Spleen (tissue), 11 donors: Measurements from ENCODE around the gene TBC1D10B. TPM values are rescaled to one million over a fixed set of nuclear protein-coding genes. Genes with fewer than 3 reads are reported as not detected.
A peak's percentile ranks its signal among the peaks of the same experiment; 100 is the strongest.

Source experiments
- DNase-seq: peaks from one replicate; pipeline ENCODE4 v3.0.0-alpha.2; 2020
- H3K27ac ChIP-seq, 8 donors: fragments of 200-600 bp; sonication (generic) in 7 of 8; 1 replicate in 4 of 8; 2 replicates in 4 of 8; pipeline versions ENCODE4 v1.5.0 to v1.8.0; 2016 to 2021; ENCODE audit warnings: inconsistent platforms in 4 of 8, mild to moderate bottlenecking in 4 of 8, moderate library complexity in 1 of 8
- H3K27me3 ChIP-seq, 7 donors: fragments of 200-600 bp; sonication (generic) in 6 of 7; replicated peaks in 1 of 7; 1 replicate in 4 of 7; 2 replicates in 3 of 7; pipeline versions ENCODE4 v1.5.0 to v1.8.0; 2016 to 2021; ENCODE audit warnings: inconsistent platforms in 3 of 7, mild to moderate bottlenecking in 1 of 7
- H3K36me3 ChIP-seq, 6 donors: fragments of 200-600 bp; sonication (generic) in 5 of 6; 1 replicate in 4 of 6; 2 replicates in 2 of 6; pipeline versions ENCODE4 v1.5.0 to v1.8.0; 2016 to 2021; ENCODE audit warnings: inconsistent platforms in 2 of 6
- H3K4me1 ChIP-seq, 6 donors: fragments of 200-600 bp; sonication (generic) in 5 of 6; 1 replicate in 3 of 6; 2 replicates in 3 of 6; pipeline versions ENCODE4 v1.5.0 to v1.8.0; 2016 to 2021; ENCODE audit warnings: inconsistent platforms in 3 of 6
- H3K4me3 ChIP-seq, 8 donors: fragments of 200-600 bp; sonication (generic) in 7 of 8; 1 replicate in 4 of 8; 2 replicates in 4 of 8; pipeline versions ENCODE4 v1.5.0 to v1.8.0; 2016 to 2021; ENCODE audit warnings: inconsistent platforms in 4 of 8, mild to moderate bottlenecking in 4 of 8, moderate library complexity in 2 of 8
- H3K9me3 ChIP-seq, 8 donors: fragments of 200-600 bp; sonication (generic) in 7 of 8; 1 replicate in 4 of 8; 2 replicates in 4 of 8; pipeline versions ENCODE4 v1.5.0 to v1.8.0; 2016 to 2021; ENCODE audit warnings: inconsistent platforms in 4 of 8
- CTCF ChIP-seq, 11 experiments: fragments of 200-600 bp in 7 of 11; fragments of 450-650 bp in 4 of 11; sonication (generic) in 4 of 11; IDR thresholded peaks in 8 of 11; conservative IDR thresholded peaks in 3 of 11; 1 replicate in 7 of 11; 2 replicates in 4 of 11; pipeline versions ENCODE4 v1.4.0 to v1.8.0; 2016 to 2021; ENCODE audit warnings: antibody characterized with exemption in 11 of 11, inconsistent platforms in 4 of 11, mild to moderate bottlenecking in 1 of 11
- POLR2A ChIP-seq, 3 donors: fragments of 450-650 bp; IDR thresholded peaks; one replicate each; pipeline ENCODE4 v1.5.1; 2017; ENCODE audit warnings: antibody characterized with exemption in 3 of 3, mild to moderate bottlenecking in 1 of 3
- POLR2AphosphoS5 ChIP-seq, 3 donors: sonication (generic); formaldehyde crosslinking; IDR thresholded peaks; one replicate each; pipeline ENCODE4 v1.5.1; 2017; ENCODE audit warnings: antibody characterized with exemption in 3 of 3
- WGBS, 5 donors: extraction: QIAGEN DNeasy Blood & Tissue Kit in 3 of 5; methylation state at CpG; one replicate each; pipeline versions ENCODE4 v1.1.5 to v1.1.7; 2013 to 2018; 5-methylcytosine and 5-hydroxymethylcytosine counted together
- intact Hi-C: fragments of 100-400 bp; cut with DNase I; formaldehyde crosslinking; loops from one replicate; pipeline ENCODE4 v1.15.0; 2023; ENCODE audit warnings: low total_unique reads
- polyA plus RNA-seq, 3 donors: library from polyadenylated mRNA; stranded (reverse); fragments of 200-250 nt; gene quantifications; one replicate each; pipeline ENCODE4 v1.2.1, GENCODE V29; 2013
- total RNA-seq, 7 donors: library from RNA; depleted of rRNA in 3 of 7; stranded (reverse); fragments of >200 nt in 3 of 7; fragmentation: NEBNext Ultra II Directional in 4 of 7; extraction: Animal tissue kit (Norgen Biotek cat#: 25700) in 4 of 7; gene quantifications; one replicate each; pipeline versions ENCODE4 v1.1.0 to v1.2.1, GENCODE V29; 2016 to 2021
- donor health status: healthy with polysubstance abuse.
- donor health status: DM: no; HTN: no; CAD: no; lungs with moderate emphysema.
- donor health status: DM: no; HTN: no; CAD: no.
- donor health status: Bipolar disorder and iron deficiency.
- donor health status: healthy.
- donor health status: DM: no; HTN: no; CAD: no.
- donor health status: DM: yes; HTN: yes; CAD: no.

The TBC1D10B gene
- total and polyA plus RNA-seq, 10 donors, result 17.3 to 50.4 (median 40.3) TPM

GRCh38 chr16:30369091-30369937 lies 980 bp downstream of the TBC1D10B start:
- no peaks in the 10 kb centered on the region for H3K9me3 ChIP-seq
- intact Hi-C loops, result no loop called here
- H3K4me1 ChIP-seq, result peaks cover 20 to 63% (median 44%) of the 10 kb centered on the region in 6 donors
- peaks cover 0 to 32% (median 15%) of the 10 kb centered on the region in 6 donors for H3K36me3 ChIP-seq
- peak overlapping the region; percentile 63 to 97 (median 80) for H3K4me3 ChIP-seq
- DNase-seq, result peak; percentile 91
- peak overlapping the region; percentile 53 to 96 (median 84) for H3K27ac ChIP-seq
- WGBS, 5 donors, result 1 to 3% (median 2%) methylated on average over 24 to 45 of the region's 45 CpGs
- TF ChIP-seq POLR2AphosphoS5 (IDR thresholded peaks at IDR 0.05), result peak in 1 of 3 donors; percentile 33
- no peak for TF ChIP-seq CTCF (IDR thresholded peaks at IDR 0.05 in 8 of 11, conservative IDR thresholded peaks at IDR 0.05 in 3 of 11)
- TF ChIP-seq POLR2A (IDR thresholded peaks at IDR 0.05), result no peak
- no peaks in the 10 kb centered on the region for H3K27me3 ChIP-seq

- H3K4me1 ChIP-seq, result peaks cover 20 to 63% (median 44%) of the 10 kb centered on the region in 6 donors
- no peak for DNase-seq
- intact Hi-C loops, result no loop called here
- 1 to 8% (median 5%) methylated on average over 4 of the region's 4 CpGs for WGBS, 5 donors
- H3K27ac ChIP-seq, result peak overlapping the region in 7 of 8 donors; percentile 63 to 96 (median 87)
- TF ChIP-seq CTCF (IDR thresholded peaks at IDR 0.05 in 8 of 11, conservative IDR thresholded peaks at IDR 0.05 in 3 of 11) (no peak), POLR2AphosphoS5 (IDR thresholded peaks at IDR 0.05) (no peak), POLR2A (IDR thresholded peaks at IDR 0.05) (no peak)
- H3K9me3 ChIP-seq, result no peaks in the 10 kb centered on the region
- H3K36me3 ChIP-seq, result peaks cover 0 to 37% (median 18%) of the 10 kb centered on the region in 6 donors
- H3K4me3 ChIP-seq, result peak overlapping the region; percentile 63 to 97 (median 80)
- H3K27me3 ChIP-seq, result no peaks in the 10 kb centered on the region
Measured at GRCh38 chr16:30368792-30369090, 1.6 kb downstream of the TBC1D10B start.

DNA sequence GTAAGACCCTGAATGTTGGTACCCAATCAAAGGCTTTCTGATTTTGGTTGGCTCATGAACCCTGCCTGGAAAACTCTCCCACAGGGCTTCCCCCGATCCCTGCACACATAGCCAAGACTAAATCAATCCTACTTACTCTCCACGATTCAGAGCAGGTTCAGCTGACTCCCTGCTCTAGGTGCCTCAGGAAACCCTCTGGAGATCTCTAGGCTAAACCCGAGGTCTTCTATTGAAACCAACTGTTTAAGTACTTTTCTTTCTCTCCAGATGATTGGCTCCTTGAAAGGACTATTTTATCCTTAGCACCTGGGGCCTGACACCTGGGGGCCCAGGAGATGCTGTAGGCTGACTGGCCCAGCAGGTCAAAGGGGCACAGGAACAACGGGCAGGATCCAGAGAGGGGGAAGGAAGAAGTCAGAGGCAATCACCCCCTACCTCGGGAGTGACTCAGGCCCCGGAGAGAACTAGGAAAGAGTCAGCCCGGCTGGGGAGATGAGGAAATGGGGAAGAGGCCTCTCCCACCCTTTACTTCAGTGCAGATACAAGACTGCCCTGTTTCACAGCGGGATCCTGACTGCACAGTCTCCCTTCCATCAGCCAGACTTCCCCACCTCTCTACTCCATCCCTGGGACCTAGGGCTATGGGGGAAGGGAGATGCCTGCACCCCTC lies 2.0 kb downstream of the TBC1D10B start:
- H3K9me3 ChIP-seq, result no peaks in the 10 kb centered on the region
- H3K36me3 ChIP-seq, result peaks cover 0 to 42% (median 21%) of the 10 kb centered on the region in 6 donors
- intact Hi-C loops, result no loop called here
- WGBS, 5 donors, result 7 to 12% (median 10%) methylated on average over 8 of the region's 8 CpGs
- DNase-seq, result no peak
- TF ChIP-seq POLR2A (IDR thresholded peaks at IDR 0.05), result no peak
- TF ChIP-seq POLR2AphosphoS5 (IDR thresholded peaks at IDR 0.05), result peak in 1 of 3 donors; percentile 7
- H3K4me1 ChIP-seq, result peaks cover 20 to 63% (median 44%) of the 10 kb centered on the region in 6 donors
- peak overlapping the region in 7 of 8 donors; percentile 63 to 96 (median 87) for H3K27ac ChIP-seq
- H3K27me3 ChIP-seq, result no peaks in the 10 kb centered on the region
- peak overlapping the region; percentile 63 to 97 (median 80) for H3K4me3 ChIP-seq

DNA sequence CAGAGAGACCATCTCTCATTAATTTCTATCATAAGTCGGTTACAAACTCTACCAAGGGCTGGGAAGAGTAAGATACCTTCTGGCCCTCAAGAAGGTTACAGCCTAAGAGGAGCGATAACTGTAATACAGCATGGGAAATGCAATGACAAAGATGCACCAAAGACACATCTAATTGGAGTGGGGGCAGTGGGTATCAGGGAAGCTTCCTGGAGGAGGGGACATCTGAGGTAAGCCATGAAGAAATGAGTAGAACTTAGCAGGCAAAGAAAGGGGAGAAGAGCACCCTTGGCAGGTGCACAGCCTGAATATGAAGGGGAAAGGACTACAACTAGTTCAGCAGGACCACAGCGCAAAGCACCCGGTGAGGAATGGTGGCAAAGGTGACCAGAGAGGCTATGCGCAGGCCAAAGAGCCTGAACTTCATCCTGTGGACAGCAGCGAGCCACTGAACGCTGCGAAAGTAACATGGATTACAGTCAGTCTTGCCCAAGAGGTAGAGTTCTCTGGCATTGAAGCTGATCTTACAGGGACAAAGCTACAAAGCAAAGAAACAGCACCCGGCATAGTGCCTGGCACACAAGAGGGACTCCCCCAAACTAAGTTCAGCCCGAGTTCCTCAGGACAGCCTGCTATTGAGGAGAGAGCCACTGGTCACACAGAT lies 2.8 kb downstream of the TBC1D10B start:
- H3K27me3 ChIP-seq, result no peaks in the 10 kb centered on the region
- H3K27ac ChIP-seq, result peak overlapping the region in 6 of 8 donors; percentile 28 to 96 (median 90)
- DNase-seq, result no peak
- intact Hi-C loops, result no loop called here
- H3K9me3 ChIP-seq, result no peaks in the 10 kb centered on the region
- 70 to 87% (median 78%) methylated on average over 10 of the region's 10 CpGs for WGBS, 5 donors
- H3K36me3 ChIP-seq, result peaks cover 0 to 50% (median 27%) of the 10 kb centered on the region in 6 donors
- no peak for TF ChIP-seq POLR2AphosphoS5 (IDR thresholded peaks at IDR 0.05)
- peaks cover 20 to 63% (median 44%) of the 10 kb centered on the region in 6 donors for H3K4me1 ChIP-seq
- H3K4me3 ChIP-seq, result peak overlapping the region in 7 of 8 donors; percentile 64 to 97 (median 83)
